Epidermal melanocyte (primary cell): Measurements from ENCODE around the gene TRABD.
A peak's percentile ranks its signal among the peaks of the same experiment; 100 is the strongest.
"Not testable (repeated sequence)": the region's sequence is repeated elsewhere in the genome, so short reads cannot be mapped to it uniquely, and the experiment has no call there.

Experiments
- DNase-seq: peaks from one replicate; pipeline ENCODE4 v3.0.0; 2011; ENCODE audit warnings: low spot score; ENCODE audit not compliant: insufficient read length

Gene TRABD

GRCh38 chr22:50185375-50186087 is at the start of gene TRABD:
TSS of gene TRABD (plus strand) at chr22:50185913. CDS start at chr22:50193061, 7,148 bp downstream.
- peak; percentile 93 for DNase-seq

GRCh38 chr22:50136581-50137015 is 49.1 kb upstream of the TRABD start:
- no peak for DNase-seq

DNA sequence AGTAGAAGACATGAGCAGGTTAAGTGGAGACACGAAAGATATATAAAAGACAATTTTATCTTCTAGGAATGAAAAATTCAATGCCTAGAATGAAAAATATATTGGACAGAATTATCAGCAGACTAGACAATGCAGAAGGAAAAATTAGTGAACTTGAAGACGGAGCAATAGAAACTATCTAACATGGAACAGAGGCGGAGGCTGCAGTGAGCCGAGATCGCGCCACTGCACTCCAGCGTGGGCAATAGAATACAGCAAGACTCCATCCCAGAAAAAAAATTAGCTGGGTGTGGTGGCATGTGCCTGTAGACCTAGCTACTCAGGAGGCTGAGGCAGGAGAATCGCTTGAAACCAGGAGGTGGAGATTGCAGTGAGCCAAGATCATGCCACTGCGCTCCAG is 48.4 kb upstream of the TRABD start:
- DNase-seq: not testable (repeated sequence)

GRCh38 chr22:50138041-50138440 is 47.7 kb upstream of the TRABD start:
- no peak for DNase-seq

DNA sequence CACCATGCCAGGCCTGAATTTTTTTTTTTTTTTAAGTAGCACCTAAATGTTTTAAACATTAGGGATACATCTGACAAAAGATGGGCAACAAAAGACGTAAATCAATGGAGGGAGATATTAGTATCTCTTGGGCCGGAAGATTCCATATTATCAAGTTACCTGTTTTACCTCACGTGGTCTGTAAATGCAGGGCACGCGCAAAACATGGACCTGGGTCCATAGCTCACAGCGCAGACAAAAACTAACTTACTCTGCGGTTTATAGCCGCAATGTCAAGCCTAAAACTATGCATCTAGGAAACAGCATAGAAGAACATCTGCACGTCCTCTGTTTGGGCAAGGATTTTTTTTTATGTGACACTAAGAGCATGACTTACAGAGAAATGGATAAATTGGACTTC is 46.7 kb upstream of the TRABD start:
- no peak for DNase-seq

- no peak for DNase-seq
Measured at GRCh38 chr22:50139843-50140415, 45.8 kb upstream of the TRABD start.

- DNase-seq: no peak
Measured at GRCh38 chr22:50140615-50141014, 45.1 kb upstream of the TRABD start.

GRCh38 chr22:50141462-50141861 is 44.3 kb upstream of the TRABD start:
- no peak for DNase-seq

DNA sequence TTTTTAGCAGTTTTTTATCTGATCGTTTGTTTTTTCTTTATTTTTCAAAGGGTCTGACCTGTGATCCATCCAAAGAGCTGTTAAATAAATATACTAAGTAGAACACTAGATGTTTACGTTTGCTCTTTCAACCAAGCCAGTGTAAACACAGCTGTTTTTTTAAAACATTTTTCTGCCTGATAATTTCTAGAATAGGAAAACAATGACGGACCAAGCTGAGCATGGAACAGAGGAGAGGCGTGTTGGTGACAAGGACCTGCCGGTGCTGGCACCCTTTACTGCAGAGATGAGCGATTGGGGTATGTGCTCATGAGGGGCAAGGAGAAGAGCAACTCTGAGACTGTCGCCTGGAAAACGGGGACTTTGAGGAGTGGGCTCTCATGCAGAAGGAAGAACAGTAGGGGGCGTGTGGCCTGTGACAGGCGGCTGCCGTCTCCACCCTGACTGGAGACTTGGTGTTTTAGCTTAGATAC is 43.8 kb upstream of the TRABD start:
- DNase-seq: no peak

GRCh38 chr22:50143096-50143495 is 42.6 kb upstream of the TRABD start:
- DNase-seq: no peak

GRCh38 chr22:50144005-50144614 is 41.6 kb upstream of the TRABD start:
- no peak for DNase-seq

- DNase-seq: no peak
Measured at GRCh38 chr22:50145721-50146438, 39.8 kb upstream of the TRABD start.

GRCh38 chr22:50146439-50147238 is 39.1 kb upstream of the TRABD start:
- peak; percentile 86 for DNase-seq

DNA sequence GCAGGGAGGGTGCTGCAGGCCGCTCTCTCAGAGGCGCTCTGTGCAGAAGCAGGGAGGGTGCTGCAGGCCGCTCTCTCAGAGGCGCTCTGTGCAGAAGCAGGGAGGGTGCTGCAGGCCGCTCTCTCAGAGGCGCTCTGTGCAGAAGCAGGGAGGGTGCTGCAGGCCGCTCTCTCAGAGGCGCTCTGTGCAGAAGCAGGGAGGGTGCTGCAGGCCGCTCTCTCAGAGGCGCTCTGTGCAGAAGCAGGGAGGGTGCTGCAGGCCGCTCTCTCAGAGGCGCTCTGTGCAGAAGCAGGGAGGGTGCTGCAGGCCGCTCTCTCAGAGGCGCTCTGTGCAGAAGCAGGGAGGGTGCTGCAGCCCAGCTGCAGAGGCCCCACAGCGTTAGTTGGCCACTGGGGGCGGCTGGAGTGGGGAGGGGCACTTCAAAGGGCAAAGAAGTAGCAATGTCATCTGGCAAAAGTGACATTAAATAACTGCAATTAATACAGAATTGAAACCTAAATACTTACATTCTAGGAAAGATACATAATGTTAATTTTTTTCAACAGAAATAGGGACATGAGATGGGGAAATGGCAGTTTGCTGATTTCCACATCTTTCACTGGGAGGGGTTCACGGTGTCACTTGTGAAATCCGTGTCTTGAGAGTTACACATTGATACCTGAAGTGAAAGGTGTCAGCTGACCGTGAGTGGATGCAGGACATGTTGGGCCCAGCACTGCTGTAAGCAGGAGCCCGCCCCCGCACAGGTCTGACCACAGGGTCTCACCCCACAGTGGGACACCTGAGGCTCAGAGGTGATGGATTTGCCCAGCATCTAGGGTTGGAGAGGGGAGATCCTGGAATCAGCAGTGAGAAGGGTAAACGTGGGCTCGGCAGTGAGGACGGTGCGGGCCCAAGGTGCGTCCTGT is 38.2 kb upstream of the TRABD start:
- DNase-seq: not testable (repeated sequence)

DNA sequence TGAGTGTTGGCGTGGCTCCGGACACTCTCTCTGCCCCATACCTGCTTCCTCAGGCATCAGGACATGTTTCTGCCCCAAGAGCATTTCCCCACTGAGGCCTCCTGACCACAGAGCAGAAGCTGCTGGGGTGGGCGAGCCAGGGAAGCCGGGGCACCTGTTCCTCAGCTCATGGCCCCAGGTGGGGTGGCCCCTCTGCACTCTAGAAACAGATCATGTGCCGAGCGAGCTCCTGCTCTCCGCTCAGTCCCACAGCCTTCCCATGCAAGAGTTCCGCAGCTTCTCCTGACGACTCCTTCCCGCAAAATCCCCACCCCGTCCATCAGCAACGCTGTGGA is 37.6 kb upstream of the TRABD start:
- no peak for DNase-seq

GRCh38 chr22:50148991-50149721 is 36.6 kb upstream of the TRABD start:
- DNase-seq: peak; percentile 70

DNA sequence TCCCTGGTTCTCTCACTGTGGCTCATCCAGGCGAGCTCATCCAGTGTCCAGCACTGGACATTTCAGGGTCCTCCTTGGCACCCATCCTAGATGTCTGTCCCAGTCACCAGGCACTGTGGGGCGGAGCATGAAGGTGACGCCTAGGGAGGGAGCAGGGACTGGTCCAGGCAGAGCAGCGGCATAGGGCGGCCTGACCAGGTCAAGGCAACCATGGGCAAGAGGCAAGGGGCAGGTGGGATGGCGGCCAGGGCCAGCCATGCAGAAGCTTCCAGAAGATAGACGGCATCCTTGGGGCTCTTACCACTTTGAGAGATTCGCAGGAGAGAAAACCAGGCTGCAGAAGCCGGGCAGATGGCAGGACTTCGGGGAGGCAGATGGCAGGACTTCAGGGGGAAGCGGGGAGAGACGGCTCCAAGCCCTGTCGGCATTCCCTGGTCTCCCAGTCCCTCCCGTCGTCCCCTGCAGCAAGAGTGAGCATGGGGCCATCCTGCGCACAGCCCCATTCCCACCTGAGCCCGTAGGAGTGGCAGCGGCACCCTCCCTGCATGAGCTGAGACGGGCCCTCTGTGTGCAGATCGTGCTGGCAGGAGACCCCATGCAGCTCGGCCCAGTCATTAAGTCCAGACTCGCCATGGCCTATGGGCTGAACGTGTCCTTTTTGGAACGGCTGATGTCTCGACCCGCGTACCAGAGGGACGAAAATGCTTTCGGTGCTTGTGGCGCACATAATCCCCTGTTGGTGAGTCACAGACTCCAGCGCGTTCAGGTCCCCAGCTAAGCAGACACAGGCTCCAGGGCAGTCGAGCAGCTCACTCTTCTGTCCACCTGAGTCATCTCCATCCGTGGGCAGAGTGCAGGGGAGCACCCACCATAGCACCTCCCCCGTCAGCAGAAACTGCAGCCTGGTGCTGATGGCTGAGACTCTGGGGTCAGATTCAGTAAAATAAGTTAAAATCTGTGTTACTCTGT is 35.3 kb upstream of the TRABD start:
- DNase-seq: no peak
